ENCODE results near the gene ITGA7.
"Not testable (repeated sequence)": the region's sequence is repeated elsewhere in the genome, so short reads cannot be mapped to it uniquely, and the experiment has no call there.

Gene ITGA7

GRCh38 chr12:55663391-55663790, 44.3 kb downstream of the ITGA7 start:
- no peak for DNase-seq (ENCODE audit: low read depth)
- Histone ChIP-seq H3K4me1 (ENCODE audit: control insufficient read depth, insufficient read depth, low read length) (peaks cover under 1% of the 10 kb centered on the region), H3K36me3 (ENCODE audit: control insufficient read depth, insufficient read depth, low read length, severe bottlenecking) (no peaks in the 10 kb centered on the region), H3K9ac (ENCODE audit: low read length) (no peak overlapping the region), H3K4me3 (ENCODE audit: low read length) (no peak overlapping the region), H3K9me3 (ENCODE audit: control insufficient read depth, low read length) (no peaks in the 10 kb centered on the region), H3K27me3 (replicated peaks; ENCODE audit: control insufficient read depth, insufficient read depth, low read length) (no peaks in the 10 kb centered on the region)

GRCh38 chr12:55659486-55660385, 48.0 kb downstream of the ITGA7 start:
- Histone ChIP-seq H3K4me3 (ENCODE audit: low read length) (no peak overlapping the region), H3K27me3 (replicated peaks; ENCODE audit: control insufficient read depth, insufficient read depth, low read length) (peaks cover 6% of the 10 kb centered on the region), H3K9ac (ENCODE audit: low read length) (no peak overlapping the region), H3K4me1 (ENCODE audit: control insufficient read depth, insufficient read depth, low read length) (peaks cover 3% of the 10 kb centered on the region), H3K9me3 (ENCODE audit: control insufficient read depth, low read length) (no peaks in the 10 kb centered on the region), H3K36me3 (ENCODE audit: control insufficient read depth, insufficient read depth, low read length, severe bottlenecking) (no peaks in the 10 kb centered on the region)
- DNase-seq (ENCODE audit: low read depth) = peak; percentile 22

GRCh38 chr12:55658635-55659391, 48.9 kb downstream of the ITGA7 start:
- H3K4me1 ChIP-seq (ENCODE audit: control insufficient read depth, insufficient read depth, low read length) = peaks cover 3% of the 10 kb centered on the region
- no peaks in the 10 kb centered on the region for H3K9me3 ChIP-seq (ENCODE audit: control insufficient read depth, low read length)
- no peak for DNase-seq (ENCODE audit: low read depth)
- no peak overlapping the region for H3K9ac ChIP-seq (ENCODE audit: low read length)
- H3K4me3 ChIP-seq (ENCODE audit: low read length) = no peak overlapping the region
- H3K36me3 ChIP-seq (ENCODE audit: control insufficient read depth, insufficient read depth, low read length, severe bottlenecking) = no peaks in the 10 kb centered on the region
- H3K27me3 ChIP-seq (replicated peaks; ENCODE audit: control insufficient read depth, insufficient read depth, low read length) = peaks cover 6% of the 10 kb centered on the region

- Histone ChIP-seq H3K9ac (ENCODE audit: low read length) (no peak overlapping the region), H3K4me3 (ENCODE audit: low read length) (no peak overlapping the region), H3K36me3 (ENCODE audit: control insufficient read depth, insufficient read depth, low read length, severe bottlenecking) (no peaks in the 10 kb centered on the region), H3K9me3 (ENCODE audit: control insufficient read depth, low read length) (no peaks in the 10 kb centered on the region), H3K27me3 (replicated peaks; ENCODE audit: control insufficient read depth, insufficient read depth, low read length) (peaks cover 6% of the 10 kb centered on the region), H3K4me1 (ENCODE audit: control insufficient read depth, insufficient read depth, low read length) (peaks cover 3% of the 10 kb centered on the region)
- no peak for DNase-seq (ENCODE audit: low read depth)
These were observed 49.5 kb downstream of the ITGA7 start for GRCh38 chr12:55658212-55658611.

- H3K27me3 ChIP-seq (replicated peaks; ENCODE audit: control insufficient read depth, insufficient read depth, low read length) = peaks cover 6% of the 10 kb centered on the region
- DNase-seq (ENCODE audit: low read depth) = no peak
- no peaks in the 10 kb centered on the region for H3K9me3 ChIP-seq (ENCODE audit: control insufficient read depth, low read length)
- peaks cover 3% of the 10 kb centered on the region for H3K4me1 ChIP-seq (ENCODE audit: control insufficient read depth, insufficient read depth, low read length)
- H3K36me3 ChIP-seq (ENCODE audit: control insufficient read depth, insufficient read depth, low read length, severe bottlenecking) = no peaks in the 10 kb centered on the region
- no peak overlapping the region for H3K9ac ChIP-seq (ENCODE audit: low read length)
- H3K4me3 ChIP-seq (ENCODE audit: low read length) = no peak overlapping the region
These were observed 50.5 kb downstream of the ITGA7 start for GRCh38 chr12:55657212-55657611.

GRCh38 chr12:55654511-55655214, 53.0 kb downstream of the ITGA7 start:
- DNase-seq (ENCODE audit: low read depth) = no peak
- no peaks in the 10 kb centered on the region for H3K9me3 ChIP-seq (ENCODE audit: control insufficient read depth, low read length)
- no peak overlapping the region for H3K4me3 ChIP-seq (ENCODE audit: low read length)
- peaks cover 3% of the 10 kb centered on the region for H3K4me1 ChIP-seq (ENCODE audit: control insufficient read depth, insufficient read depth, low read length)
- no peaks in the 10 kb centered on the region for H3K36me3 ChIP-seq (ENCODE audit: control insufficient read depth, insufficient read depth, low read length, severe bottlenecking)
- H3K9ac ChIP-seq (ENCODE audit: low read length) = no peak overlapping the region
- H3K27me3 ChIP-seq (replicated peaks; ENCODE audit: control insufficient read depth, insufficient read depth, low read length) = peaks cover 6% of the 10 kb centered on the region

GRCh38 chr12:55653031-55653430, 54.7 kb downstream of the ITGA7 start:
- Histone ChIP-seq H3K36me3 (ENCODE audit: control insufficient read depth, insufficient read depth, low read length, severe bottlenecking) (no peaks in the 10 kb centered on the region), H3K4me3 (ENCODE audit: low read length) (no peak overlapping the region), H3K9ac (ENCODE audit: low read length) (no peak overlapping the region), H3K27me3 (replicated peaks; ENCODE audit: control insufficient read depth, insufficient read depth, low read length) (peaks cover 6% of the 10 kb centered on the region), H3K4me1 (ENCODE audit: control insufficient read depth, insufficient read depth, low read length) (no peaks in the 10 kb centered on the region), H3K9me3 (ENCODE audit: control insufficient read depth, low read length) (no peaks in the 10 kb centered on the region)
- DNase-seq (ENCODE audit: low read depth) = no peak

GRCh38 chr12:55652352-55652751, 55.4 kb downstream of the ITGA7 start:
- no peaks in the 10 kb centered on the region for H3K36me3 ChIP-seq (ENCODE audit: control insufficient read depth, insufficient read depth, low read length, severe bottlenecking)

GRCh38 chr12:55651299-55651683, 56.4 kb downstream of the ITGA7 start:
- DNase-seq (ENCODE audit: low read depth) = no peak
- H3K36me3 ChIP-seq (ENCODE audit: control insufficient read depth, insufficient read depth, low read length, severe bottlenecking) = no peaks in the 10 kb centered on the region
- H3K27me3 ChIP-seq (replicated peaks; ENCODE audit: control insufficient read depth, insufficient read depth, low read length) = no peaks in the 10 kb centered on the region
- H3K4me1 ChIP-seq (ENCODE audit: control insufficient read depth, insufficient read depth, low read length) = no peaks in the 10 kb centered on the region
- no peak overlapping the region for H3K9ac ChIP-seq (ENCODE audit: low read length)
- no peaks in the 10 kb centered on the region for H3K9me3 ChIP-seq (ENCODE audit: control insufficient read depth, low read length)
- no peak overlapping the region for H3K4me3 ChIP-seq (ENCODE audit: low read length)

More at GRCh38 chr12:55652352-55652751, 55.4 kb downstream of the ITGA7 start:
- no peak overlapping the region for H3K9ac ChIP-seq (ENCODE audit: low read length)
- no peak overlapping the region for H3K4me3 ChIP-seq (ENCODE audit: low read length)
- no peaks in the 10 kb centered on the region for H3K9me3 ChIP-seq (ENCODE audit: control insufficient read depth, low read length)
- DNase-seq (ENCODE audit: low read depth) = no peak
- no peaks in the 10 kb centered on the region for H3K4me1 ChIP-seq (ENCODE audit: control insufficient read depth, insufficient read depth, low read length)
- peaks cover 6% of the 10 kb centered on the region for H3K27me3 ChIP-seq (replicated peaks; ENCODE audit: control insufficient read depth, insufficient read depth, low read length)

GRCh38 chr12:55650620-55651298, 56.9 kb downstream of the ITGA7 start:
- H3K4me1 ChIP-seq (ENCODE audit: control insufficient read depth, insufficient read depth, low read length); H3K9ac ChIP-seq (ENCODE audit: low read length); DNase-seq (ENCODE audit: low read depth); H3K27me3 ChIP-seq (replicated peaks; ENCODE audit: control insufficient read depth, insufficient read depth, low read length); H3K36me3 ChIP-seq (ENCODE audit: control insufficient read depth, insufficient read depth, low read length, severe bottlenecking); H3K4me3 ChIP-seq (ENCODE audit: low read length); H3K9me3 ChIP-seq (ENCODE audit: control insufficient read depth, low read length): not testable (repeated sequence)

All from adipocyte (in vitro differentiated cells).